K562 (cell line): ENCODE measurements around the gene CTSF. TPM values are rescaled to one million over a fixed set of nuclear protein-coding genes. Genes with fewer than 3 reads are reported as not detected.

ENCODE experiments used
- ATAC-seq: fragments of 200-7000 bp; cut with Tn5 transposase; 3 replicates; pipeline ENCODE4 v1.9.1; 2020; ENCODE audit warnings: moderate library complexity
- BruUV-seq: library from RNA; stranded (reverse); fragments of 400-500 nt; replicated peaks from 2 replicates; lab custom pipeline; 2021; lab: Mats Ljungman, UMichigan
- CTCF ChIA-PET: fragments of 300-600 bp; formaldehyde crosslinking; extraction: SDS; loops from one replicate; lab custom pipeline; 2021; ENCODE audit warnings: low intra/inter-chr PET ratio; lab: Yijun Ruan, JAX
- POLR2A ChIA-PET: fragments of 300-600, 350-650 bp; sonication (Branson Sonifier 250); formaldehyde crosslinking; extraction: SDS; loops from one replicate; lab custom pipeline; 2021; ENCODE audit warnings: antibody characterized with exemption, inconsistent platforms; lab: Yijun Ruan, JAX
- DNase-seq, 4 experiments: peaks; one replicate each; pipeline versions ENCODE4 v3.0.0 to v3.0.0-alpha.2; 2011 to 2018; ENCODE audit warnings: low spot score in 3 of 4, mixed read lengths in 3 of 4; ENCODE audit errors: extremely low read depth in 1 of 4
- FAIRE-seq: peaks from 2 replicates; lab custom pipeline; 2011; peaks lifted over from hg19 to GRCh38; lab: Jason Lieb, UNC
- H2AFZ ChIP-seq: 2 replicates; pipeline ENCODE4 v1.6.0; 2011; ENCODE audit warnings: low read depth, low read length, control low read depth, inconsistent platforms
- H3K27ac ChIP-seq: fragments of 200-600 bp; 3 replicates; pipeline ENCODE4 v1.8.0; 2011; ENCODE audit warnings: low read depth, mild to moderate bottlenecking, control low read depth, inconsistent platforms, low read length, moderate library complexity, mixed read lengths; ENCODE audit errors: extremely low read depth
- H3K27me3 ChIP-seq, 2 experiments: fragments of 300-600 bp in 1 of 2; 2 replicates in 1 of 2; 3 replicates in 1 of 2; pipeline versions ENCODE4 v1.6.0 to v1.8.0; 2011; ENCODE audit warnings: inconsistent platforms in 2 of 2, low read length in 2 of 2, mild to moderate bottlenecking in 1 of 2, mixed read lengths in 1 of 2, moderate library complexity in 1 of 2; ENCODE audit not compliant: control insufficient read depth in 2 of 2, insufficient read depth in 2 of 2
- H3K36me3 ChIP-seq: fragments of 300-600 bp; 3 replicates; pipeline ENCODE4 v1.8.0; 2011; ENCODE audit warnings: mild to moderate bottlenecking, low read length, inconsistent platforms; ENCODE audit not compliant: control insufficient read depth, insufficient read depth
- H3K4me1 ChIP-seq, 2 experiments: fragments of 200-600 bp in 1 of 2; replicated peaks in 1 of 2; 2 replicates in 1 of 2; 3 replicates in 1 of 2; pipeline versions ENCODE4 v1.5.1 to v1.8.0; 2011; ENCODE audit warnings: inconsistent platforms in 2 of 2, low read length in 2 of 2, mild to moderate bottlenecking in 1 of 2, mixed read lengths in 1 of 2, moderate library complexity in 1 of 2; ENCODE audit not compliant: control insufficient read depth in 2 of 2, insufficient read depth in 2 of 2
- H3K4me2 ChIP-seq: 2 replicates; pipeline ENCODE4 v1.6.1; 2011; ENCODE audit warnings: low read length, control low read depth, inconsistent platforms, mixed read lengths; ENCODE audit not compliant: insufficient read depth
- H3K4me3 ChIP-seq: fragments of 200-600 bp; sonication (generic), shearing (Covaris generic); 2 replicates; pipeline ENCODE4 v1.5.1; 2016; ENCODE audit warnings: control low read depth, inconsistent platforms
- H3K79me2 ChIP-seq: fragments of 200-600 bp; 3 replicates; pipeline ENCODE4 v1.8.0; 2011; ENCODE audit warnings: low read length, inconsistent platforms; ENCODE audit not compliant: control insufficient read depth, insufficient read depth
- H3K9ac ChIP-seq, 2 experiments: 2 replicates each; pipeline versions ENCODE4 v1.6.0 to v1.6.1; 2011; ENCODE audit warnings: low read depth in 2 of 2, low read length in 2 of 2, control low read depth in 1 of 2, inconsistent platforms in 1 of 2, mild to moderate bottlenecking in 1 of 2, mixed read lengths in 1 of 2; ENCODE audit not compliant: insufficient read depth in 1 of 2
- H3K9me1 ChIP-seq: one replicate; pipeline ENCODE4 v1.6.0; 2011; ENCODE audit warnings: inconsistent platforms, mild to moderate bottlenecking, low read length, moderate library complexity; ENCODE audit not compliant: control insufficient read depth, insufficient read depth
- H3K9me3 ChIP-seq: replicated peaks from 2 replicates; pipeline ENCODE4 v1.5.1; 2011; ENCODE audit warnings: low read depth, low read length, inconsistent platforms; ENCODE audit not compliant: control insufficient read depth, insufficient read depth
- H4K20me1 ChIP-seq: replicated peaks from 2 replicates; pipeline ENCODE4 v1.6.1; 2011; ENCODE audit warnings: low read length, inconsistent platforms, mixed read lengths; ENCODE audit not compliant: control insufficient read depth, insufficient read depth
- HDGF ChIP-seq: fragments of 450-650 bp; IDR thresholded peaks from 2 replicates; pipeline ENCODE4 v1.6.1; 2016
- KAT7 ChIP-seq: sonication (generic); formaldehyde crosslinking; IDR thresholded peaks from 2 replicates; pipeline ENCODE4 v1.8.0; 2022; ENCODE audit warnings: missing genetic modification reagents, mild to moderate bottlenecking, borderline replicate concordance
- MIER1 ChIP-seq: fragments of 450-650 bp; IDR thresholded peaks from 2 replicates; pipeline ENCODE4 v1.6.1; 2016; ENCODE audit warnings: antibody characterized with exemption, mild to moderate bottlenecking, low read depth
- NFIX ChIP-seq: fragments of 250-450 bp; sonication (Bioruptor Pico); IDR thresholded peaks from 2 replicates; pipeline ENCODE4 v1.4.0; 2020; ENCODE audit warnings: low read depth, mild to moderate bottlenecking, moderate library complexity
- PHB ChIP-seq: fragments of 250-450 bp; sonication (Bioruptor Pico); IDR thresholded peaks from 2 replicates; pipeline ENCODE4 v1.5.0; 2021
- SIN3A ChIP-seq, 2 experiments: fragments of 150-350 bp in 1 of 2; IDR thresholded peaks; 2 replicates each; pipeline ENCODE4 v1.6.1; 2011 to 2016; ENCODE audit warnings: borderline replicate concordance in 2 of 2, low read depth in 2 of 2, low read length in 2 of 2, mild to moderate bottlenecking in 2 of 2, moderate library complexity in 2 of 2; ENCODE audit not compliant: control insufficient read depth in 1 of 2
- ZBTB7A ChIP-seq: IDR thresholded peaks from 2 replicates; pipeline ENCODE4 v1.6.1; 2011; ENCODE audit warnings: low read depth, mild to moderate bottlenecking, low read length, moderate library complexity, borderline replicate concordance; ENCODE audit not compliant: control insufficient read depth
- ZNF766 ChIP-seq: fragments of 200-800 bp; sonication (Bioruptor generic); conservative IDR thresholded peaks from 2 replicates; pipeline ENCODE4 v1.6.1; 2016; ENCODE audit warnings: missing genetic modification characterization, missing compliant biosample characterization
- WGBS: fragments of 100-300 bp; shearing (Covaris generic); methylation state at CpG from one replicate; pipeline ENCODE4 v1.1.6; 2016; ENCODE audit warnings: low coverage, mixed read lengths; ENCODE audit not compliant: insufficient coverage; ENCODE audit errors: missing lambda C conversion rate; 5-methylcytosine and 5-hydroxymethylcytosine counted together
- in situ Hi-C: fragments of 300-500 bp; cut with MboI; formaldehyde crosslinking; loops from 4 replicates; pipeline ENCODE4 v1.15.0; 2018; ENCODE audit warnings: inconsistent platforms, mixed read lengths
- intact Hi-C: fragments of 100-400 bp; cut with micrococcal nuclease; formaldehyde crosslinking; loops from 2 replicates; pipeline ENCODE4 v1.14.2; 2022
- polyA plus RNA-seq, 8 experiments: library from polyadenylated mRNA; depleted of rRNA in 4 of 8; stranded (reverse) in 5 of 8; unstranded in 3 of 8; fragments of >200 nt; fragmentation: Nextera tagmentation in 2 of 8; fragmentation: Illumina TruSeq in 1 of 8; extraction: Ambion mirVana in 2 of 8; extraction: Trizol in 1 of 8; gene quantifications; 2 replicates each; pipeline versions ENCODE4 v1.2.1 to v1.2.3, GENCODE V29; 2011 to 2014; ENCODE audit warnings: inconsistent platforms in 1 of 8, missing spikeins in 1 of 8
- total RNA-seq, 7 experiments: library from RNA; depleted of rRNA in 6 of 7; stranded (reverse); fragments of >200 nt in 6 of 7; fragmentation: Illumina TruSeq in 2 of 7; extraction: Trizol in 2 of 7; gene quantifications; 2 replicates each; pipeline versions ENCODE4 v1.2.1 to v1.2.3, GENCODE V29; 2011 to 2021; ENCODE audit warnings: low replicate concordance in 1 of 7

CTSF gene
- total and polyA plus RNA-seq, 9 of the 15 experiments (the other 6 are each of a cell fraction or from before 2014, with no cell fraction given), result 0.41 to 10.5 (median 3.8) TPM

DNA sequence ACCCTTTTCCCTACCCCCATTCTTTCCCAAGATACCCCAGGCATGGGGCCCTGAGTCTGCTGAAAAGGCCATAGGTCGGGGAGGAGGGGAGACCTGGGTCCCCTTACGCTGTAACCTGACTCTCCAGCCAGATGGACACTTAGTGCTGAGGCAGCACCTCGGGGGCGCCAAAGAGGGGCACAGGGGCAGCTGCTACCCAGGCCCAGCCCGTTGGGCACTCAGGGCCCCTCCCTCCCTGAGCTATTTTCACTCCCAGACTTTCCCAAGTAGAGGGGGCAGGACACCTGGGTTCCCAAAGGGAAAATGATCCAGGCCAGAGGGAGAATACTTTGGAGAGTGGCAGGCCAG lies 20.8 kb downstream of the CTSF start:
- Histone ChIP-seq H4K20me1 (no peaks in the 10 kb centered on the region), H3K9me3 (no peaks in the 10 kb centered on the region), H3K27me3 (peaks cover 0 to 4% of the 10 kb centered on the region in 2 experiments; a peak in 1 of 5 replicates), H3K27ac (no peak overlapping the region), H3K9ac (no peak overlapping the region), H2AFZ (no peak overlapping the region), H3K4me1 (peaks cover 0 to 38% of the 10 kb centered on the region in 2 experiments; a peak in 4 of 5 replicates), H3K4me2 (no peak overlapping the region), H3K4me3 (no peak overlapping the region), H3K9me1 (no peaks in the 10 kb centered on the region), H3K79me2 (peaks cover 6% of the 10 kb centered on the region; the same call in 1 of the 3 replicates), H3K36me3 (peaks cover 5% of the 10 kb centered on the region; the same call in 1 of the 3 replicates)
- WGBS, result 0% methylated on average over 4 of the region's 5 CpGs
- intact Hi-C loops, result no loop called here
- ChIA-PET POLR2A (interaction anchor here (0.6 to 0.8 kb wide), 2 partner anchors 20 to 117 kb away, joined by 3 to 4 read pairs; no protein-coding TSS in a partner anchor), CTCF (no interaction called here)
- ATAC-seq, result no peak
- TF ChIP-seq SIN3A (IDR thresholded peaks at IDR 0.05; ENCODE audit: borderline replicate concordance in 2 of 2, control insufficient read depth in 1 of 2, low read depth in 2 of 2, low read length in 2 of 2), result no peak
- no TSS peak for BruUV-seq
- DNase-seq, result no peak
- in situ Hi-C loops, result no loop called here
- FAIRE-seq, result no peak

DNA sequence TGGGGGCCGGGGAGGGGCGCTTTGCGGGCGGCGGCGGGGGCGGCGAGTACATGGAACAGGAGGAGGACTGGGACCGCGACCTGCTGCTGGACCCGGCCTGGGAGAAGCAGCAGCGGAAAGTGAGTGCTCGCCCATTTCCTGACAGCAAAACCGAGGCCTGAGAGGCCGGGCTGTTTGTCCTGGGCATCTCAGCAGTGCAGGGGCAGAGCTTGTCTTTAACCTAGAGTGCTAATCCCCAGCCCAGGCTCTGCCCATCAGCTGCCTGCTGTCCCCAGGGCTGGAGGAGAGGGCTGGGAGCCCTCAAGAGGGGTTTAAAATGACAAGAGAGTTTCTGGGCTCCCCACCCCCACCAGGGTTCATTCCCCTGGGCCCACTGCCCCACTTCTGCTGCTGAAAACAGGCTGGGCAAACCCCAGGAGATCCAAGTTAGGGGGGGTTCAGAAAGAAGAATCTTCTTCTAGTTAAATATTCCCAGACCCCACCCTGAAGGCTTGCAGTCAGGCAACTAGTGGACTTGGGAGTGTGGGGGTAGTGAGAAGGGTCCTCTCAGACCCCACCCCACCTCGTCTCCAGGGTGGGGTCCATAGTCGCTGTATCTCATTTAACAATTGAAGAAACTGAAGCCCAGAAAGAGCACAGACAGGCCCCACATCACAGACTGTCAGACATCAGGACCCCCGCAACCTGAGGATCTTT lies 21.3 kb downstream of the CTSF start:
- Histone ChIP-seq H3K27ac (no peak overlapping the region), H4K20me1 (no peaks in the 10 kb centered on the region), H3K79me2 (peaks cover 6% of the 10 kb centered on the region; the same call in 1 of the 3 replicates), H3K9ac (0 out of 4 replicates have a peak overlapping the region, but pooled peaks of 1 of the 2 experiments have one; percentile 98), H3K27me3 (peaks cover 0 to 4% of the 10 kb centered on the region in 2 experiments; a peak in 1 of 5 replicates), H3K4me1 (peaks cover 0 to 38% of the 10 kb centered on the region in 2 experiments; a peak in 4 of 5 replicates), H3K36me3 (peaks cover 5% of the 10 kb centered on the region; the same call in 1 of the 3 replicates), H2AFZ (no peak overlapping the region), H3K4me3 (no peak overlapping the region), H3K9me1 (no peaks in the 10 kb centered on the region), H3K4me2 (no peak overlapping the region), H3K9me3 (no peaks in the 10 kb centered on the region)
- no TSS peak for BruUV-seq
- in situ Hi-C loops (no loop called here), intact Hi-C loops (no loop called here)
- WGBS, result 43% methylated on average over 5 of the region's 18 CpGs
- CTCF ChIA-PET, result no interaction called here
- no peak for ATAC-seq
- POLR2A ChIA-PET, result interaction anchor here (0.6 to 1.6 kb wide), 4 partner anchors 15 to 131 kb away, joined by 3 to 7 read pairs (median 6); partner anchors contain the start of gene RBM4B
- no peak for DNase-seq
- no peak for FAIRE-seq
- TF ChIP-seq ZBTB7A (peak; percentile 60), HDGF (no peak), PHB (CRISPR knock-in tag) (no peak), MIER1 (peak; percentile 56; the same call in 1 of the 2 replicates), ZNF766 (CRISPR knock-in tag) (no peak), NFIX (CRISPR knock-in tag) (no peak), KAT7 (CRISPR knock-in tag) (0 out of 2 replicates have a peak, but pooled peaks have one; percentile 26)
